Mesenchymal stem cell (in vitro differentiated cells and primary cell): ENCODE results near the gene GTPBP4.

Source experiments
- DNase-seq: peaks from one replicate; pipeline ENCODE4 v3.0.0-alpha.2; 2013
- H2AFZ ChIP-seq: one replicate; pipeline ENCODE4 v1.6.1; 2013; ENCODE audit warnings: low read depth, mild to moderate bottlenecking, control low read depth, inconsistent platforms, low read length, moderate library complexity
- H2AK5ac ChIP-seq: 2 replicates; pipeline ENCODE4 v1.6.1; 2013; ENCODE audit warnings: low read length, moderate library complexity, mild to moderate bottlenecking, inconsistent platforms; ENCODE audit not compliant: severe bottlenecking
- H2BK120ac ChIP-seq: one replicate; pipeline ENCODE4 v1.6.1; 2013; ENCODE audit warnings: low read depth, mild to moderate bottlenecking, inconsistent platforms, low read length, moderate library complexity
- H2BK12ac ChIP-seq, 2 experiments: one replicate each; pipeline ENCODE4 v1.6.1; 2013; ENCODE audit warnings: inconsistent platforms in 2 of 2, low read length in 2 of 2, mild to moderate bottlenecking in 2 of 2, moderate library complexity in 2 of 2, control low read depth in 1 of 2
- H2BK15ac ChIP-seq: one replicate; pipeline ENCODE4 v1.6.1; 2013; ENCODE audit warnings: mild to moderate bottlenecking, low read depth, inconsistent platforms; ENCODE audit not compliant: poor library complexity, severe bottlenecking
- H2BK5ac ChIP-seq: 2 replicates; pipeline ENCODE4 v1.6.1; 2013; ENCODE audit warnings: low read depth, mild to moderate bottlenecking, low read length, control low read depth, inconsistent platforms; ENCODE audit not compliant: poor library complexity, severe bottlenecking
- H3K14ac ChIP-seq, 2 experiments: one replicate each; pipeline ENCODE4 v1.6.1; 2013; ENCODE audit warnings: inconsistent platforms in 2 of 2, low read length in 2 of 2, control low read depth in 1 of 2, mild to moderate bottlenecking in 1 of 2, moderate library complexity in 1 of 2
- H3K18ac ChIP-seq, 2 experiments: one replicate each; pipeline ENCODE4 v1.6.1; 2013; ENCODE audit warnings: inconsistent platforms in 2 of 2, low read length in 2 of 2, control low read depth in 1 of 2, low read depth in 1 of 2, mild to moderate bottlenecking in 1 of 2
- H3K23ac ChIP-seq, 2 experiments: one replicate each; pipeline ENCODE4 v1.6.1; 2013; ENCODE audit warnings: inconsistent platforms in 2 of 2, low read length in 2 of 2, mild to moderate bottlenecking in 2 of 2, moderate library complexity in 2 of 2, control low read depth in 1 of 2
- H3K27ac ChIP-seq: 2 replicates; pipeline ENCODE4 v1.5.1; 2013; ENCODE audit warnings: mild to moderate bottlenecking, moderate library complexity, low read length, control low read depth, inconsistent platforms; ENCODE audit not compliant: poor library complexity, severe bottlenecking
- H3K27me3 ChIP-seq, 2 experiments: 2 replicates each; pipeline versions ENCODE4 v1.6.1 to v1.7.0; 2013; ENCODE audit warnings: low read length in 2 of 2, mild to moderate bottlenecking in 2 of 2, moderate library complexity in 2 of 2, control low read depth in 1 of 2, inconsistent platforms in 1 of 2; ENCODE audit not compliant: control insufficient read depth in 1 of 2, insufficient read depth in 1 of 2
- H3K36me3 ChIP-seq, 2 experiments: 2 replicates each; pipeline versions ENCODE4 v1.6.1 to v1.7.0; 2013; ENCODE audit warnings: low read length in 2 of 2, control low read depth in 1 of 2, inconsistent platforms in 1 of 2, low read depth in 1 of 2, mild to moderate bottlenecking in 1 of 2; ENCODE audit not compliant: insufficient read depth in 2 of 2, control insufficient read depth in 1 of 2
- H3K4ac ChIP-seq, 2 experiments: one replicate each; pipeline ENCODE4 v1.6.1; 2013; ENCODE audit warnings: inconsistent platforms in 2 of 2, low read length in 2 of 2, mild to moderate bottlenecking in 2 of 2, moderate library complexity in 2 of 2, control low read depth in 1 of 2, low read depth in 1 of 2
- H3K4me1 ChIP-seq: 2 replicates; pipeline ENCODE4 v1.6.1; 2013; ENCODE audit warnings: low read depth, low read length, control low read depth; ENCODE audit not compliant: control insufficient read depth, insufficient read depth
- H3K4me2 ChIP-seq: 2 replicates; pipeline ENCODE4 v1.6.1; 2013; ENCODE audit warnings: low read length, mild to moderate bottlenecking, inconsistent platforms; ENCODE audit not compliant: poor library complexity, severe bottlenecking
- H3K4me3 ChIP-seq, 2 experiments: 2 replicates each; pipeline versions ENCODE4 v1.5.1 to v1.7.0; 2013; ENCODE audit warnings: low read length in 2 of 2, mild to moderate bottlenecking in 2 of 2, control low read depth in 1 of 2, low read depth in 1 of 2; ENCODE audit not compliant: insufficient read depth in 1 of 2
- H3K79me1 ChIP-seq: replicated peaks from 2 replicates; pipeline ENCODE4 v1.6.1; 2013; ENCODE audit warnings: mild to moderate bottlenecking, control low read depth, low read length, inconsistent platforms; ENCODE audit not compliant: poor library complexity, severe bottlenecking
- H3K9ac ChIP-seq: 2 replicates; pipeline ENCODE4 v1.7.0; 2013; ENCODE audit warnings: mild to moderate bottlenecking, low read length, moderate library complexity
- H3K9me3 ChIP-seq: 2 replicates; pipeline ENCODE4 v1.7.0; 2013; ENCODE audit warnings: mild to moderate bottlenecking, low read length; ENCODE audit not compliant: control insufficient read depth
- H4K8ac ChIP-seq: one replicate; pipeline ENCODE4 v1.6.1; 2013; ENCODE audit warnings: inconsistent platforms, mild to moderate bottlenecking, low read length, moderate library complexity
- H4K91ac ChIP-seq: one replicate; pipeline ENCODE4 v1.6.1; 2013; ENCODE audit warnings: mild to moderate bottlenecking, low read length, inconsistent platforms
- WGBS: methylation state at CpG from one replicate; pipeline ENCODE4 v1.1.7; 2013; ENCODE audit warnings: mixed read lengths; 5-methylcytosine and 5-hydroxymethylcytosine counted together

GTPBP4 gene

GRCh38 chr10:1029838-1030237 lies 41.6 kb downstream of the GTPBP4 start:
- H3K18ac ChIP-seq = no peak overlapping the region
- no peaks in the 10 kb centered on the region for H3K9me3 ChIP-seq
- H3K4me3 ChIP-seq = no peak overlapping the region
- H3K9ac ChIP-seq = no peak overlapping the region
- no peak overlapping the region for H3K14ac ChIP-seq
- no peaks in the 10 kb centered on the region for H3K79me1 ChIP-seq
- 96% methylated on average over 7 of the region's 7 CpGs for WGBS
- H3K4me2 ChIP-seq = no peak overlapping the region
- no peak overlapping the region for H3K4ac ChIP-seq
- no peak for DNase-seq
- no peak overlapping the region for H4K8ac ChIP-seq
- no peak overlapping the region for H2BK120ac ChIP-seq
- H2AFZ ChIP-seq = no peak overlapping the region
- peaks cover 0 to 2% of the 10 kb centered on the region in 2 experiments for H3K36me3 ChIP-seq
- no peak overlapping the region for H2AK5ac ChIP-seq
- H3K4me1 ChIP-seq = no peaks in the 10 kb centered on the region
- no peak overlapping the region for H4K91ac ChIP-seq
- no peak overlapping the region for H3K27ac ChIP-seq
- H3K27me3 ChIP-seq = no peaks in the 10 kb centered on the region
- no peak overlapping the region for H2BK15ac ChIP-seq
- no peak overlapping the region for H2BK5ac ChIP-seq
- H2BK12ac ChIP-seq = no peak overlapping the region
- H3K23ac ChIP-seq = no peak overlapping the region

GRCh38 chr10:1033601-1034000 lies 45.4 kb downstream of the GTPBP4 start:
- Histone ChIP-seq H3K36me3 (peaks cover 11 to 21% of the 10 kb centered on the region in 2 experiments), H2BK15ac (no peak overlapping the region), H3K4ac (no peak overlapping the region), H3K14ac (no peak overlapping the region), H3K4me3 (no peak overlapping the region), H3K27me3 (no peaks in the 10 kb centered on the region), H3K79me1 (no peaks in the 10 kb centered on the region), H3K23ac (no peak overlapping the region), H3K27ac (no peak overlapping the region), H2AK5ac (no peak overlapping the region), H2BK5ac (no peak overlapping the region), H4K8ac (no peak overlapping the region), H2BK12ac (no peak overlapping the region), H4K91ac (no peak overlapping the region), H3K4me1 (peaks cover 10% of the 10 kb centered on the region), H3K9ac (no peak overlapping the region), H2BK120ac (no peak overlapping the region), H3K18ac (no peak overlapping the region), H2AFZ (no peak overlapping the region), H3K9me3 (no peaks in the 10 kb centered on the region), H3K4me2 (no peak overlapping the region)
- WGBS = 92% methylated on average over 1 of the region's 1 CpG
- no peak for DNase-seq

GRCh38 chr10:1034758-1035157 lies 46.5 kb downstream of the GTPBP4 start:
- Histone ChIP-seq H3K79me1 (no peaks in the 10 kb centered on the region), H3K4me2 (no peak overlapping the region), H4K91ac (no peak overlapping the region), H2BK120ac (no peak overlapping the region), H3K9me3 (no peaks in the 10 kb centered on the region), H3K27me3 (no peaks in the 10 kb centered on the region), H3K14ac (no peak overlapping the region), H2BK5ac (no peak overlapping the region), H3K27ac (no peak overlapping the region), H2AFZ (no peak overlapping the region), H3K4ac (no peak overlapping the region), H4K8ac (no peak overlapping the region), H3K4me1 (peaks cover 10% of the 10 kb centered on the region), H3K18ac (no peak overlapping the region), H3K23ac (no peak overlapping the region), H3K36me3 (peaks cover 17 to 30% of the 10 kb centered on the region in 2 experiments), H2BK15ac (no peak overlapping the region), H3K9ac (no peak overlapping the region), H2AK5ac (no peak overlapping the region), H2BK12ac (no peak overlapping the region), H3K4me3 (no peak overlapping the region)
- DNase-seq = no peak
- 100% methylated on average over 1 of the region's 3 CpGs for WGBS

GRCh38 chr10:1035201-1035600 lies 47.0 kb downstream of the GTPBP4 start:
- 98% methylated on average over 4 of the region's 6 CpGs for WGBS
- Histone ChIP-seq H2AFZ (no peak overlapping the region), H3K79me1 (peaks cover 2% of the 10 kb centered on the region), H3K9me3 (no peaks in the 10 kb centered on the region), H3K23ac (no peak overlapping the region), H2BK15ac (no peak overlapping the region), H3K27ac (no peak overlapping the region), H2BK5ac (no peak overlapping the region), H4K91ac (no peak overlapping the region), H3K4me3 (no peak overlapping the region), H2BK12ac (no peak overlapping the region), H2AK5ac (no peak overlapping the region), H3K9ac (no peak overlapping the region), H3K27me3 (no peaks in the 10 kb centered on the region), H3K36me3 (peaks cover 19 to 34% of the 10 kb centered on the region in 2 experiments), H3K14ac (no peak overlapping the region), H3K4ac (no peak overlapping the region), H4K8ac (no peak overlapping the region), H3K18ac (no peak overlapping the region), H2BK120ac (no peak overlapping the region), H3K4me2 (no peak overlapping the region), H3K4me1 (peaks cover 10% of the 10 kb centered on the region)
- no peak for DNase-seq
